ENCODE data around the gene HRH1.

GRCh38 chr3:11250902-11251806, 96.9 kb downstream of the HRH1 start:
- TF ChIP-seq, protein P1, sequence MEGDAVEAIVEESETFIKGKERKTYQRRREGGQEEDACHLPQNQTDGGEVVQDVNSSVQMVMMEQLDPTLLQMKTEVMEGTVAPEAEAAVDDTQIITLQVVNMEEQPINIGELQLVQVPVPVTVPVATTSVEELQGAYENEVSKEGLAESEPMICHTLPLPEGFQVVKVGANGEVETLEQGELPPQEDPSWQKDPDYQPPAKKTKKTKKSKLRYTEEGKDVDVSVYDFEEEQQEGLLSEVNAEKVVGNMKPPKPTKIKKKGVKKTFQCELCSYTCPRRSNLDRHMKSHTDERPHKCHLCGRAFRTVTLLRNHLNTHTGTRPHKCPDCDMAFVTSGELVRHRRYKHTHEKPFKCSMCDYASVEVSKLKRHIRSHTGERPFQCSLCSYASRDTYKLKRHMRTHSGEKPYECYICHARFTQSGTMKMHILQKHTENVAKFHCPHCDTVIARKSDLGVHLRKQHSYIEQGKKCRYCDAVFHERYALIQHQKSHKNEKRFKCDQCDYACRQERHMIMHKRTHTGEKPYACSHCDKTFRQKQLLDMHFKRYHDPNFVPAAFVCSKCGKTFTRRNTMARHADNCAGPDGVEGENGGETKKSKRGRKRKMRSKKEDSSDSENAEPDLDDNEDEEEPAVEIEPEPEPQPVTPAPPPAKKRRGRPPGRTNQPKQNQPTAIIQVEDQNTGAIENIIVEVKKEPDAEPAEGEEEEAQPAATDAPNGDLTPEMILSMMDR (IDR thresholded peaks at IDR 0.05), result no peak
- no peak for TF ChIP-seq ZFX (IDR thresholded peaks at IDR 0.05; ENCODE audit: borderline replicate concordance)
